ENCODE measurements around the gene CBARP.
"Not testable (repeated sequence)": the region's sequence is repeated elsewhere in the genome, so short reads cannot be mapped to it uniquely, and the experiment has no call there.

Gene CBARP

GRCh38 chr19:1248786-1249297, 11.0 kb upstream of the CBARP start:
- DNase-seq (ENCODE audit: insufficient read length, low spot score): no peak
- FAIRE-seq: no peak
- TF ChIP-seq CTCF (IDR thresholded peaks at IDR 0.05; ENCODE audit: insufficient read depth, missing control alignments): peak; percentile 52

GRCh38 chr19:1248139-1248785, 10.5 kb upstream of the CBARP start, which contains the start of gene MIDN:
MIDN (plus strand) TSS chr19:1248583; CDS start chr19:1250297, 1,714 bp downstream.
- DNase-seq (ENCODE audit: insufficient read length, low spot score): peak; percentile 61
- TF ChIP-seq CTCF (IDR thresholded peaks at IDR 0.05; ENCODE audit: insufficient read depth, missing control alignments): no peak
- no peak for FAIRE-seq

GRCh38 chr19:1247748-1248138, 9.9 kb upstream of the CBARP start:
- FAIRE-seq (no peak), DNase-seq (ENCODE audit: insufficient read length, low spot score) (no peak)
- no peak for TF ChIP-seq CTCF (IDR thresholded peaks at IDR 0.05; ENCODE audit: insufficient read depth, missing control alignments)

GRCh38 chr19:1246265-1247087, 8.7 kb upstream of the CBARP start:
- not testable (repeated sequence) for FAIRE-seq; DNase-seq (ENCODE audit: insufficient read length, low spot score)

- FAIRE-seq (no peak), DNase-seq (ENCODE audit: insufficient read length, low spot score) (no peak)
- TF ChIP-seq CTCF (IDR thresholded peaks at IDR 0.05; ENCODE audit: insufficient read depth, missing control alignments): no peak
Measured at GRCh38 chr19:1245494-1246264, 7.9 kb upstream of the CBARP start.

GRCh38 chr19:1244693-1245451, 7.1 kb upstream of the CBARP start:
- no peak for FAIRE-seq
- no peak for DNase-seq (ENCODE audit: insufficient read length, low spot score)
- TF ChIP-seq CTCF (IDR thresholded peaks at IDR 0.05; ENCODE audit: insufficient read depth, missing control alignments): no peak
